ENCODE measurements around the gene FAF1.

GRCh38 chr1:50450861-50451653 is 509.0 kb downstream of the FAF1 start:
- TF ChIP-seq POLR2A (IDR thresholded peaks at IDR 0.05) (no peak), CTCF (IDR thresholded peaks at IDR 0.05) (no peak)
